ENCODE results near the gene ERAL1. TPM values are rescaled to one million over a fixed set of nuclear protein-coding genes. Genes with fewer than 3 reads are reported as not detected.

The ERAL1 gene
- total and polyA plus RNA-seq, 2 of the 13 experiments (the other 11 are each of a cell fraction or from before 2014, with no cell fraction given), result 46.9 to 72.2 TPM

DNA sequence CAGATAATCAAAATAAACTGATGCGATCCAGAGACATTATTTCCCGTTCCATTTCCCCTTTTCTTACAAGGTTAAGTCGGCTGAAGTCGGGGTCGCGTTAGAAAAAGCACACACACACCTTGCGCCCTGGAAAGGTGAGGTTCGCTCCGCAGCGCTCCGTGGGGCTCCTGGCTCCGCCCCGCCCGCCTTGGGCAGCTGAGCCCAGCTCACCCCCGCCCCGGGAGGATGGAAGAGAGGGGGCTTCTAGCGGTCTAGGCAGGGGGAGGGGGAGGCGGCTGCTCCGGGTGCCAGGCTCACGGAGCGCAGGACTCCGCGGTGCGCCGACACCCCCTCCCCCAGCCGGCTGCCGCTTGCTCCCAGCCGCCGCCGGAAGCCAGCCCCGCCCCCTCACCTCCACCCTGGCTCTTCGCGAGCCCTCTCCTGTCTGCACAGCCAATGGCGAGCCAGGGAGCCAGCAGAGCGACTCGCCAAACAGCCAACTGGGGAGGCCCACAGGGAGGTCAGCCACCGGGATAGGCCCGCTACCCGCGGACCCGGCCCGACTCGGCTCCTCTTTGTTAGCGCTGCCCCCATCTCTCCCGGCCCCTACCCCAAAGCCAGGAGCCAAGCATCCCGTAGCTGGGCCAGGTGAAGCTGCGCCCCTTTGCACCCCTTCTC, 42.6 kb upstream of the ERAL1 start (continued):
- TF ChIP-seq, protein P1, sequence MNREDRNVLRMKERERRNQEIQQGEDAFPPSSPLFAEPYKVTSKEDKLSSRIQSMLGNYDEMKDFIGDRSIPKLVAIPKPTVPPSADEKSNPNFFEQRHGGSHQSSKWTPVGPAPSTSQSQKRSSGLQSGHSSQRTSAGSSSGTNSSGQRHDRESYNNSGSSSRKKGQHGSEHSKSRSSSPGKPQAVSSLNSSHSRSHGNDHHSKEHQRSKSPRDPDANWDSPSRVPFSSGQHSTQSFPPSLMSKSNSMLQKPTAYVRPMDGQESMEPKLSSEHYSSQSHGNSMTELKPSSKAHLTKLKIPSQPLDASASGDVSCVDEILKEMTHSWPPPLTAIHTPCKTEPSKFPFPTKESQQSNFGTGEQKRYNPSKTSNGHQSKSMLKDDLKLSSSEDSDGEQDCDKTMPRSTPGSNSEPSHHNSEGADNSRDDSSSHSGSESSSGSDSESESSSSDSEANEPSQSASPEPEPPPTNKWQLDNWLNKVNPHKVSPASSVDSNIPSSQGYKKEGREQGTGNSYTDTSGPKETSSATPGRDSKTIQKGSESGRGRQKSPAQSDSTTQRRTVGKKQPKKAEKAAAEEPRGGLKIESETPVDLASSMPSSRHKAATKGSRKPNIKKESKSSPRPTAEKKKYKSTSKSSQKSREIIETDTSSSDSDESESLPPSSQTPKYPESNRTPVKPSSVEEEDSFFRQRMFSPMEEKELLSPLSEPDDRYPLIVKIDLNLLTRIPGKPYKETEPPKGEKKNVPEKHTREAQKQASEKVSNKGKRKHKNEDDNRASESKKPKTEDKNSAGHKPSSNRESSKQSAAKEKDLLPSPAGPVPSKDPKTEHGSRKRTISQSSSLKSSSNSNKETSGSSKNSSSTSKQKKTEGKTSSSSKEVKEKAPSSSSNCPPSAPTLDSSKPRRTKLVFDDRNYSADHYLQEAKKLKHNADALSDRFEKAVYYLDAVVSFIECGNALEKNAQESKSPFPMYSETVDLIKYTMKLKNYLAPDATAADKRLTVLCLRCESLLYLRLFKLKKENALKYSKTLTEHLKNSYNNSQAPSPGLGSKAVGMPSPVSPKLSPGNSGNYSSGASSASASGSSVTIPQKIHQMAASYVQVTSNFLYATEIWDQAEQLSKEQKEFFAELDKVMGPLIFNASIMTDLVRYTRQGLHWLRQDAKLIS (CRISPR knock-in tag; IDR thresholded peaks at IDR 0.05), result no peak
- TF ChIP-seq NONO (IDR thresholded peaks at IDR 0.05) (no peak), NONO (CRISPR knock-in tag; conservative IDR thresholded peaks at IDR 0.05) (0 out of 2 replicates have a peak, but pooled peaks have one; percentile 23), AGO2 (optimal IDR thresholded peaks at IDR 0.05; ENCODE audit: low read depth, low read length) (peak; percentile 21), DR1 (CRISPR knock-in tag; IDR thresholded peaks at IDR 0.05) (no peak), ASH2L (IDR thresholded peaks at IDR 0.05; ENCODE audit: insufficient read length, low read depth, low read length) (peak; percentile 81), NFYC (CRISPR knock-in tag; IDR thresholded peaks at IDR 0.05) (peak; percentile 95), NFKB2 (CRISPR knock-in tag; IDR thresholded peaks at IDR 0.05; ENCODE audit: borderline replicate concordance) (peak; percentile 65; the same call in 1 of the 2 replicates), ZNF709 (CRISPR knock-in tag; IDR thresholded peaks at IDR 0.05) (peak; percentile 31; the same call in 1 of the 2 replicates), NCOR1 (IDR thresholded peaks at IDR 0.05; ENCODE audit: borderline replicate concordance, low read length) (peak; percentile 21; the same call in 1 of the 2 replicates), ZBTB21 (CRISPR knock-in tag; IDR thresholded peaks at IDR 0.05) (no peak), NFE2L1 (CRISPR knock-in tag; IDR thresholded peaks at IDR 0.05; ENCODE audit: borderline replicate concordance) (no peak), ZNF747 (CRISPR knock-in tag; IDR thresholded peaks at IDR 0.05; ENCODE audit: borderline replicate concordance) (0 out of 2 replicates have a peak, but pooled peaks have one; percentile 16), RAD21 (CRISPR knock-in tag; IDR thresholded peaks at IDR 0.05) (0 out of 2 replicates have a peak, but pooled peaks have one; percentile 22), PHF21A (CRISPR knock-in tag; IDR thresholded peaks at IDR 0.05) (peak; percentile 38; the same call in 1 of the 2 replicates)
- TF ChIP-seq, protein P2, sequence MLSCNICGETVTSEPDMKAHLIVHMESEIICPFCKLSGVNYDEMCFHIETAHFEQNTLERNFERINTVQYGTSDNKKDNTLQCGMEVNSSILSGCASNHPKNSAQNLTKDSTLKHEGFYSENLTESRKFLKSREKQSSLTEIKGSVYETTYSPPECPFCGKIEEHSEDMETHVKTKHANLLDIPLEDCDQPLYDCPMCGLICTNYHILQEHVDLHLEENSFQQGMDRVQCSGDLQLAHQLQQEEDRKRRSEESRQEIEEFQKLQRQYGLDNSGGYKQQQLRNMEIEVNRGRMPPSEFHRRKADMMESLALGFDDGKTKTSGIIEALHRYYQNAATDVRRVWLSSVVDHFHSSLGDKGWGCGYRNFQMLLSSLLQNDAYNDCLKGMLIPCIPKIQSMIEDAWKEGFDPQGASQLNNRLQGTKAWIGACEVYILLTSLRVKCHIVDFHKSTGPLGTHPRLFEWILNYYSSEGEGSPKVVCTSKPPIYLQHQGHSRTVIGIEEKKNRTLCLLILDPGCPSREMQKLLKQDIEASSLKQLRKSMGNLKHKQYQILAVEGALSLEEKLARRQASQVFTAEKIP (CRISPR knock-in tag; IDR thresholded peaks at IDR 0.05; ENCODE audit: borderline replicate concordance), result no peak
- TF ChIP-seq, protein P3, sequence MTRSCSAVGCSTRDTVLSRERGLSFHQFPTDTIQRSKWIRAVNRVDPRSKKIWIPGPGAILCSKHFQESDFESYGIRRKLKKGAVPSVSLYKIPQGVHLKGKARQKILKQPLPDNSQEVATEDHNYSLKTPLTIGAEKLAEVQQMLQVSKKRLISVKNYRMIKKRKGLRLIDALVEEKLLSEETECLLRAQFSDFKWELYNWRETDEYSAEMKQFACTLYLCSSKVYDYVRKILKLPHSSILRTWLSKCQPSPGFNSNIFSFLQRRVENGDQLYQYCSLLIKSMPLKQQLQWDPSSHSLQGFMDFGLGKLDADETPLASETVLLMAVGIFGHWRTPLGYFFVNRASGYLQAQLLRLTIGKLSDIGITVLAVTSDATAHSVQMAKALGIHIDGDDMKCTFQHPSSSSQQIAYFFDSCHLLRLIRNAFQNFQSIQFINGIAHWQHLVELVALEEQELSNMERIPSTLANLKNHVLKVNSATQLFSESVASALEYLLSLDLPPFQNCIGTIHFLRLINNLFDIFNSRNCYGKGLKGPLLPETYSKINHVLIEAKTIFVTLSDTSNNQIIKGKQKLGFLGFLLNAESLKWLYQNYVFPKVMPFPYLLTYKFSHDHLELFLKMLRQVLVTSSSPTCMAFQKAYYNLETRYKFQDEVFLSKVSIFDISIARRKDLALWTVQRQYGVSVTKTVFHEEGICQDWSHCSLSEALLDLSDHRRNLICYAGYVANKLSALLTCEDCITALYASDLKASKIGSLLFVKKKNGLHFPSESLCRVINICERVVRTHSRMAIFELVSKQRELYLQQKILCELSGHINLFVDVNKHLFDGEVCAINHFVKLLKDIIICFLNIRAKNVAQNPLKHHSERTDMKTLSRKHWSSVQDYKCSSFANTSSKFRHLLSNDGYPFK (CRISPR knock-in tag; IDR thresholded peaks at IDR 0.05; ENCODE audit: borderline replicate concordance), result 0 out of 2 replicates have a peak, but pooled peaks have one; percentile 36
- TF ChIP-seq, protein P4, sequence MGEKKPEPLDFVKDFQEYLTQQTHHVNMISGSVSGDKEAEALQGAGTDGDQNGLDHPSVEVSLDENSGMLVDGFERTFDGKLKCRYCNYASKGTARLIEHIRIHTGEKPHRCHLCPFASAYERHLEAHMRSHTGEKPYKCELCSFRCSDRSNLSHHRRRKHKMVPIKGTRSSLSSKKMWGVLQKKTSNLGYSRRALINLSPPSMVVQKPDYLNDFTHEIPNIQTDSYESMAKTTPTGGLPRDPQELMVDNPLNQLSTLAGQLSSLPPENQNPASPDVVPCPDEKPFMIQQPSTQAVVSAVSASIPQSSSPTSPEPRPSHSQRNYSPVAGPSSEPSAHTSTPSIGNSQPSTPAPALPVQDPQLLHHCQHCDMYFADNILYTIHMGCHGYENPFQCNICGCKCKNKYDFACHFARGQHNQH (CRISPR knock-in tag; IDR thresholded peaks at IDR 0.05), result 0 out of 2 replicates have a peak, but pooled peaks have one; percentile 24

Data from HepG2 (cell line).